HepG2 (cell line): Measurements from ENCODE around the gene RERE. TPM values are rescaled to one million over a fixed set of nuclear protein-coding genes. Genes with fewer than 3 reads are reported as not detected.

Experiments used
- ATAC-seq: fragments of 200-7000 bp; cut with Tn5 transposase; 3 replicates; pipeline ENCODE4 v1.9.1; 2020; ENCODE audit warnings: mild to moderate bottlenecking, moderate library complexity
- BruUV-seq: library from RNA; stranded (reverse); fragments of 400-500 nt; replicated peaks from 2 replicates; lab custom pipeline; 2021; lab: Mats Ljungman, UMichigan
- CTCF ChIA-PET: fragments of 300-600 bp; formaldehyde crosslinking; extraction: SDS; loops from one replicate; lab custom pipeline; 2021; ENCODE audit warnings: low total read pairs, inconsistent platforms, low intra/inter-chr PET ratio; lab: Yijun Ruan, JAX
- POLR2A ChIA-PET: fragments of 350-600 bp; sonication (Branson Sonifier 250); formaldehyde crosslinking; loops from one replicate; lab custom pipeline; 2020; ENCODE audit warnings: antibody characterized with exemption, inconsistent platforms; lab: Yijun Ruan, JAX
- DNase-seq: peaks from one replicate; pipeline ENCODE4 v3.0.0-alpha.2; 2015; ENCODE audit warnings: low spot score
- FAIRE-seq: peaks from 3 replicates; lab custom pipeline; 2011; peaks lifted over from hg19 to GRCh38; lab: Jason Lieb, UNC
- H2AFZ ChIP-seq: one replicate; pipeline ENCODE4 v1.6.1; 2011; ENCODE audit warnings: low read length, inconsistent platforms
- H3K27ac ChIP-seq: fragments of 300-600 bp; 3 replicates; pipeline ENCODE4 v1.8.0; 2011; ENCODE audit warnings: mixed run types, mild to moderate bottlenecking, mixed read lengths, low read length, inconsistent platforms; ENCODE audit not compliant: insufficient read depth; ENCODE audit errors: extremely low read length
- H3K27me3 ChIP-seq, 2 experiments: fragments of 200-600 bp in 1 of 2; 2 replicates in 1 of 2; 3 replicates in 1 of 2; pipeline versions ENCODE4 v1.6.0 to v1.8.0; 2011; ENCODE audit warnings: low read length in 2 of 2, mild to moderate bottlenecking in 2 of 2, moderate library complexity in 2 of 2, inconsistent platforms in 1 of 2; ENCODE audit not compliant: insufficient read depth in 2 of 2, control insufficient read depth in 1 of 2
- H3K36me3 ChIP-seq, 2 experiments: fragments of 200-600 bp in 1 of 2; replicated peaks in 1 of 2; 2 replicates in 1 of 2; 3 replicates in 1 of 2; pipeline versions ENCODE4 v1.5.1 to v1.8.0; 2011; ENCODE audit warnings: low read length in 2 of 2, inconsistent platforms in 1 of 2; ENCODE audit not compliant: insufficient read depth in 2 of 2, control insufficient read depth in 1 of 2
- H3K4me1 ChIP-seq: 2 replicates; pipeline ENCODE4 v1.5.1; 2012; ENCODE audit warnings: low read length, inconsistent platforms; ENCODE audit not compliant: insufficient read depth
- H3K4me2 ChIP-seq: 2 replicates; pipeline ENCODE4 v1.6.0; 2011; ENCODE audit warnings: low read depth, low read length, inconsistent platforms
- H3K4me3 ChIP-seq, 3 experiments: fragments of 200-600 bp in 1 of 3; sonication (generic), shearing (Covaris generic) in 1 of 3; replicated peaks in 1 of 3; 2 replicates each; pipeline ENCODE4 v1.5.1; 2011 to 2016; ENCODE audit warnings: low read length in 3 of 3, inconsistent platforms in 2 of 3, low read depth in 2 of 3, mild to moderate bottlenecking in 2 of 3, control low read depth in 1 of 3, mixed read lengths in 1 of 3; ENCODE audit not compliant: insufficient read depth in 1 of 3
- H3K79me2 ChIP-seq: one replicate; pipeline ENCODE4 v1.6.1; 2011; ENCODE audit warnings: low read length, inconsistent platforms; ENCODE audit not compliant: insufficient read depth
- H3K9ac ChIP-seq: 2 replicates; pipeline ENCODE4 v1.6.0; 2011; ENCODE audit warnings: mild to moderate bottlenecking, low read depth, low read length, inconsistent platforms; ENCODE audit not compliant: insufficient read depth
- H3K9me3 ChIP-seq: 2 replicates; pipeline ENCODE4 v1.5.1; 2012; ENCODE audit warnings: mild to moderate bottlenecking, low read length
- H4K20me1 ChIP-seq: 2 replicates; pipeline ENCODE4 v1.6.0; 2011; ENCODE audit warnings: inconsistent platforms, mild to moderate bottlenecking, low read length, moderate library complexity; ENCODE audit not compliant: insufficient read depth
- AGO2 ChIP-seq: fragments of 200-400 bp; formaldehyde crosslinking; optimal IDR thresholded peaks from 2 replicates; pipeline ENCODE3; 2017; ENCODE audit warnings: mild to moderate bottlenecking, low read depth, low read length, moderate library complexity
- GLI4 ChIP-seq: sonication (generic); formaldehyde crosslinking; IDR thresholded peaks from 2 replicates; pipeline ENCODE4 v1.5.1; 2020; ENCODE audit warnings: missing genetic modification reagents, mild to moderate bottlenecking, moderate library complexity, borderline replicate concordance
- IRF2 ChIP-seq: IDR thresholded peaks from 2 replicates; pipeline ENCODE4 v1.6.1; 2018; ENCODE audit warnings: missing genetic modification reagents, missing compliant biosample characterization
- SETDB1 ChIP-seq: sonication (generic); formaldehyde crosslinking; IDR thresholded peaks from 2 replicates; pipeline ENCODE4 v1.5.1; 2020; ENCODE audit warnings: missing genetic modification reagents, mild to moderate bottlenecking, borderline replicate concordance
- TOPORS ChIP-seq: sonication (generic); formaldehyde crosslinking; IDR thresholded peaks from 2 replicates; pipeline ENCODE4 v1.8.0; 2023; ENCODE audit warnings: mild to moderate bottlenecking, missing genetic modification reagents
- ZC3H13 ChIP-seq: sonication (generic); formaldehyde crosslinking; IDR thresholded peaks from 2 replicates; pipeline ENCODE4 v1.8.1; 2023; ENCODE audit warnings: mild to moderate bottlenecking, missing genetic modification reagents, moderate library complexity
- ZFP82 ChIP-seq: sonication (generic); formaldehyde crosslinking; IDR thresholded peaks from 2 replicates; pipeline ENCODE4 v1.5.1; 2020; ENCODE audit warnings: mild to moderate bottlenecking, missing genetic modification reagents, borderline replicate concordance
- ZNF441 ChIP-seq: sonication (generic); formaldehyde crosslinking; IDR thresholded peaks from 2 replicates; pipeline ENCODE4 v1.7.0; 2021; ENCODE audit warnings: missing genetic modification reagents, borderline replicate concordance
- ZNF782 ChIP-seq: sonication (generic); formaldehyde crosslinking; IDR thresholded peaks from 2 replicates; pipeline ENCODE4 v1.4.0; 2020; ENCODE audit warnings: missing genetic modification reagents, mild to moderate bottlenecking, borderline replicate concordance
- WGBS: methylation state at CpG from one replicate; pipeline ENCODE4 v1.1.6; 2017; ENCODE audit warnings: low lambda C conversion rate; 5-methylcytosine and 5-hydroxymethylcytosine counted together
- in situ Hi-C: cut with HindIII; loops from 2 replicates; pipeline ENCODE4 v1.10.0; 2017; ENCODE audit warnings: low pct_unique_long_range_greater_than_20kb; ENCODE audit not compliant: extremely low pct_ligation_motif_present
- intact Hi-C: fragments of 100-400 bp; cut with micrococcal nuclease; formaldehyde crosslinking; loops from one replicate; pipeline ENCODE4 v1.10.0; 2022; ENCODE audit not compliant: unreplicated experiment
- polyA plus RNA-seq, 8 experiments: library from polyadenylated mRNA; depleted of rRNA in 3 of 8; stranded (reverse) in 7 of 8; unstranded in 1 of 8; fragments of >200 nt; fragmentation: Illumina TruSeq in 4 of 8; extraction: Trizol in 4 of 8; gene quantifications; 2 replicates each; pipeline versions ENCODE4 v1.2.1 to v1.2.3, GENCODE V29; 2011 to 2016; ENCODE audit warnings: low read depth in 4 of 8, missing spikeins in 1 of 8, mixed read lengths in 1 of 8; ENCODE audit not compliant: insufficient read depth in 1 of 8
- total RNA-seq, 5 experiments: library from RNA; depleted of rRNA; stranded (reverse); fragments of >200 nt; fragmentation: Illumina TruSeq; extraction: Trizol; gene quantifications; 2 replicates each; pipeline ENCODE4 v1.2.3, GENCODE V29; 2016; ENCODE audit warnings: low read depth in 1 of 5

Gene RERE
- total and polyA plus RNA-seq, 2 of the 13 experiments (the other 11 are each of a cell fraction or from before 2014, with no cell fraction given), result 18.3 to 21.9 TPM

DNA sequence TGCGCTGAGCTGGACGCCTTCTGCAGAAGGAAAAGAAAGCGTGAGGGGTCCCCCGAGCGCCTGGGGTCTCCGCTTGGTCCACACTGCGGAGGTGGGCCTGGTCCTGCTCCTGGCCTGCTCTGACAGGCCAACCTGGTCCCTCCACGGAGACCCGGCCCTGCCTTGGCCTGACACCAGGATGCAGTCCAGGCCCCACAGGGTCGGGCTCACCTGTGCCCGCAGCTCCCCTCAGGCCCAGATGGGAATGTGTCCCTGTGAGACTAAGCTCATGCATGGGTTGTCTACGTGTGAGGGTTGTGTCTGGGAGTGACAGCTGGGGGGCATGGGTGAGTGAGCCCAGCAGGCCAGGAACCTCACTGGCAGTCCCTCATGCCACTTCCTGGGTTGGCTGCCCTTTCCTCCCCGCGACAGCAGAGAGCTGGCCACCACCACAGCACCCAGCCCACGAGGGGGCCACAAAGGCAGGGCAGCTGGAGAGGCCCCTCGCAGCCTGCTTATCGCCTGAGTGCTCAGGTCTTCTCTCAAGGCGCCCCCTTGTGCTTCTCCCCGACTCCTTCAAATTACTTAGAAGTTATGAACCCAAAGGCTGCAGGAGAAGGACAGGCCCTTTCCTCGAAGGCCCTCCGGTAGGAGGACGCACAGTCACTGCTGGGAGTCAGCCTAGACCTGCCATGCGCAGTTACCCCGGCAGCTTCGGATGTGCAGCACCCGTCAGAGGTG, 458.4 kb downstream of the RERE start:
- peak; percentile 55 for TF ChIP-seq AGO2
- no peak for TF ChIP-seq SETDB1 (CRISPR knock-in tag)
- no peak overlapping the region for H2AFZ ChIP-seq
- in situ Hi-C loops, result no loop called here
- ATAC-seq, result no peak; the same call in 2 of the 3 replicates
- H3K79me2 ChIP-seq, result no peaks in the 10 kb centered on the region
- H3K9me3 ChIP-seq, result no peaks in the 10 kb centered on the region
- ChIA-PET CTCF (no interaction called here), POLR2A (no interaction called here)
- H3K27ac ChIP-seq, result no peak overlapping the region
- no peaks in the 10 kb centered on the region for H3K4me1 ChIP-seq
- 100% methylated on average over 9 of the region's 26 CpGs for WGBS
- intact Hi-C loops, result no loop called here
- no peak overlapping the region for H3K4me2 ChIP-seq
- H4K20me1 ChIP-seq, result 0 out of 2 replicates have a peak, but pooled peaks cover 2% of the 10 kb centered on the region
- DNase-seq, result no peak
- H3K9ac ChIP-seq, result no peak overlapping the region
- no peak overlapping the region for H3K4me3 ChIP-seq
- BruUV-seq, result no TSS peak
- no peak for FAIRE-seq
- peaks cover 64 to 82% of the 10 kb centered on the region in 2 experiments for H3K36me3 ChIP-seq
- no peaks in the 10 kb centered on the region; a peak in 1 of 5 replicates for H3K27me3 ChIP-seq

DNA sequence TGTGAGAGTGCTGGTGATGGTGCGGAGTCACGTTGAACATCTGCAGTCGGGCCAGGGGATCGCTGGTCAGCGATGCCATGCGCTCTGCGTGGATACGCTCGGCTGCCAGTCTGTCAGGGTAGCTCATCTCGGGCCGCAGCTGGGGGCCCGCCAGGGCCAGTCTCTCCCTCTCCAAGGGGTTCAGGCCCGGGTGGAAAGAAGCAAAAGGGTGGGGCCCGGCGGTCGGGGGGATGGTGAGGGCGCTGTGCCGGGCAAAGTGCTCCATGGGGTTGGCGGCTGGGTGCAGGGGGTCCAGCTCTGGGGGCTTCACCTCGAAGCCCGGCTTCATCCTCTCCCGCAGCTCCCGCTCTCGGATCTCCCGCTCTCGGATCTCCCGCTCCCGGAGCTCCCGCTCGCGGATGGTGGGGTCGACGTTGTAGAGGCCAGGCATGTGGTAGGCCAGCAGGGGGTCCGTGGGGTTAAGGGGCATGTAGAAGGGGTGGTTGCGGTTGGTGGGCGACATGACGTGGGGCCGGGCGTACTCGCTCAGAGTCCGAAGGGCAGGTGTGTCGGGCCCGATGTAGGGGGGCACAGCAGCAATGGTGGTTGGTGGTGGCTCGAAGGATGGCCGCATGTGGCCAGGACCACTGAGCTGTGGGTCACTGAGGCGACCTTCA, 459.1 kb downstream of the RERE start:
- Histone ChIP-seq H3K36me3 (peaks cover 65 to 82% of the 10 kb centered on the region in 2 experiments), H3K79me2 (no peaks in the 10 kb centered on the region), H2AFZ (no peak overlapping the region), H3K4me1 (no peaks in the 10 kb centered on the region), H3K9me3 (no peaks in the 10 kb centered on the region), H3K27ac (no peak overlapping the region), H3K4me3 (no peak overlapping the region), H3K4me2 (no peak overlapping the region), H4K20me1 (no peaks in the 10 kb centered on the region), H3K9ac (no peak overlapping the region), H3K27me3 (no peaks in the 10 kb centered on the region; a peak in 1 of 5 replicates)
- CTCF ChIA-PET, result no interaction called here
- TF ChIP-seq ZNF441 (CRISPR knock-in tag), result no peak
- no peak for TF ChIP-seq ZNF782 (CRISPR knock-in tag)
- no peak for TF ChIP-seq IRF2
- TF ChIP-seq ZC3H13 (CRISPR knock-in tag), result 0 out of 2 replicates have a peak, but pooled peaks have one; percentile 47
- TF ChIP-seq TOPORS, result no peak
- no peak for TF ChIP-seq GLI4 (CRISPR knock-in tag)
- TF ChIP-seq ZFP82 (CRISPR knock-in tag), result no peak
- in situ Hi-C loops, result no loop called here
- WGBS, result 97% methylated on average over 42 of the region's 46 CpGs
- intact Hi-C loops, result no loop called here
- DNase-seq, result no peak
- ATAC-seq, result no peak
- BruUV-seq, result no TSS peak
- POLR2A ChIA-PET, result no interaction called here
- FAIRE-seq, result no peak
